Medulla oblongata (tissue), 1 donor: Measurements from ENCODE around the gene LEKR1.
"Not testable (repeated sequence)": the region's sequence is repeated elsewhere in the genome, so short reads cannot be mapped to it uniquely, and the experiment has no call there.

Source experiments
- DNase-seq: peaks from one replicate; pipeline ENCODE4 v3.0.0-alpha.2; 2015; ENCODE audit errors: extremely low spot score

Gene LEKR1

GRCh38 chr3:156836701-156837100, 10.5 kb downstream of the LEKR1 start:
- peak; percentile 48 for DNase-seq

GRCh38 chr3:156837115-156837514, 11.0 kb downstream of the LEKR1 start:
- DNase-seq: no peak

GRCh38 chr3:156838035-156838434, 11.9 kb downstream of the LEKR1 start:
- no peak for DNase-seq

- no peak for DNase-seq
Measured at GRCh38 chr3:156840826-156841689, 14.9 kb downstream of the LEKR1 start.

GRCh38 chr3:156843071-156843808, 17.1 kb downstream of the LEKR1 start:
- peak; percentile 2 for DNase-seq

- no peak for DNase-seq
Measured at GRCh38 chr3:156847752-156848448, 21.7 kb downstream of the LEKR1 start.

GRCh38 chr3:156859578-156859977, 33.4 kb downstream of the LEKR1 start:
- DNase-seq: no peak

- no peak for DNase-seq
Measured at GRCh38 chr3:156860873-156861272, 34.7 kb downstream of the LEKR1 start.

GRCh38 chr3:156862338-156862737, 36.2 kb downstream of the LEKR1 start:
- no peak for DNase-seq

- no peak for DNase-seq
Measured at GRCh38 chr3:156865732-156866131, 39.6 kb downstream of the LEKR1 start.

- DNase-seq: no peak
Measured at GRCh38 chr3:156867174-156867573, 41.0 kb downstream of the LEKR1 start.

- no peak for DNase-seq
Measured at GRCh38 chr3:156867920-156868319, 41.8 kb downstream of the LEKR1 start.

- no peak for DNase-seq
Measured at GRCh38 chr3:156873906-156874305, 47.8 kb downstream of the LEKR1 start.

- not testable (repeated sequence) for DNase-seq
Measured at GRCh38 chr3:156879491-156879890, 53.3 kb downstream of the LEKR1 start.

GRCh38 chr3:156885761-156886160, 59.6 kb downstream of the LEKR1 start:
- no peak for DNase-seq

- peak; percentile 29 for DNase-seq
Measured at GRCh38 chr3:156888176-156888575, 62.0 kb downstream of the LEKR1 start.

- peak; percentile 33 for DNase-seq
Measured at GRCh38 chr3:156888576-156888975, 62.4 kb downstream of the LEKR1 start.

- no peak for DNase-seq
Measured at GRCh38 chr3:156892701-156893100, 66.5 kb downstream of the LEKR1 start.

- DNase-seq: not testable (repeated sequence)
Measured at GRCh38 chr3:156895374-156895773, 69.2 kb downstream of the LEKR1 start.

GRCh38 chr3:156897851-156898250, 71.7 kb downstream of the LEKR1 start:
- DNase-seq: not testable (repeated sequence)

GRCh38 chr3:156898296-156898880, 72.2 kb downstream of the LEKR1 start:
- no peak for DNase-seq

- DNase-seq: no peak
Measured at GRCh38 chr3:156899951-156900350, 73.8 kb downstream of the LEKR1 start.
